Ishikawa (cell line): ENCODE data around the gene FBXO8.

ENCODE experiments used
- CEBPB ChIP-seq: IDR thresholded peaks from 2 replicates; pipeline ENCODE4 v1.6.1; 2012
- CREB1 ChIP-seq: IDR thresholded peaks from 2 replicates; pipeline ENCODE4 v1.6.1; 2012; ENCODE audit warnings: low read depth
- EGR1 ChIP-seq: IDR thresholded peaks from 2 replicates; pipeline ENCODE4 v1.6.1; 2012
- EP300 ChIP-seq: IDR thresholded peaks from 2 replicates; pipeline ENCODE4 v1.6.1; 2012; ENCODE audit warnings: borderline replicate concordance
- FOXM1 ChIP-seq: IDR thresholded peaks from 2 replicates; pipeline ENCODE4 v1.6.1; 2012; ENCODE audit warnings: low read depth, borderline replicate concordance
- MAX ChIP-seq: IDR thresholded peaks from 2 replicates; pipeline ENCODE4 v1.6.1; 2012
- NFIC ChIP-seq: IDR thresholded peaks from 2 replicates; pipeline ENCODE4 v1.6.1; 2012
- RAD21 ChIP-seq: IDR thresholded peaks from 2 replicates; pipeline ENCODE4 v1.6.1; 2012; ENCODE audit warnings: low read depth
- REST ChIP-seq: IDR thresholded peaks from 2 replicates; pipeline ENCODE4 v1.6.1; 2012; ENCODE audit warnings: low read depth, mild to moderate bottlenecking
- TAF1 ChIP-seq: IDR thresholded peaks from 2 replicates; pipeline ENCODE4 v1.6.1; 2012; ENCODE audit warnings: low read depth, mild to moderate bottlenecking
- TCF12 ChIP-seq: IDR thresholded peaks from 2 replicates; pipeline ENCODE4 v1.6.1; 2012; ENCODE audit warnings: low read depth
- TEAD4 ChIP-seq: IDR thresholded peaks from 2 replicates; pipeline ENCODE4 v1.6.1; 2012
- YY1 ChIP-seq: IDR thresholded peaks from 2 replicates; pipeline ENCODE4 v1.6.1; 2012; ENCODE audit warnings: low read depth
- ZBTB7A ChIP-seq: IDR thresholded peaks from 2 replicates; pipeline ENCODE4 v1.6.1; 2012; ENCODE audit warnings: low read depth
- TF ChIP-seq, protein P1 (sequence below): IDR thresholded peaks from 2 replicates; pipeline ENCODE4 v1.6.1; 2012

Gene FBXO8

DNA sequence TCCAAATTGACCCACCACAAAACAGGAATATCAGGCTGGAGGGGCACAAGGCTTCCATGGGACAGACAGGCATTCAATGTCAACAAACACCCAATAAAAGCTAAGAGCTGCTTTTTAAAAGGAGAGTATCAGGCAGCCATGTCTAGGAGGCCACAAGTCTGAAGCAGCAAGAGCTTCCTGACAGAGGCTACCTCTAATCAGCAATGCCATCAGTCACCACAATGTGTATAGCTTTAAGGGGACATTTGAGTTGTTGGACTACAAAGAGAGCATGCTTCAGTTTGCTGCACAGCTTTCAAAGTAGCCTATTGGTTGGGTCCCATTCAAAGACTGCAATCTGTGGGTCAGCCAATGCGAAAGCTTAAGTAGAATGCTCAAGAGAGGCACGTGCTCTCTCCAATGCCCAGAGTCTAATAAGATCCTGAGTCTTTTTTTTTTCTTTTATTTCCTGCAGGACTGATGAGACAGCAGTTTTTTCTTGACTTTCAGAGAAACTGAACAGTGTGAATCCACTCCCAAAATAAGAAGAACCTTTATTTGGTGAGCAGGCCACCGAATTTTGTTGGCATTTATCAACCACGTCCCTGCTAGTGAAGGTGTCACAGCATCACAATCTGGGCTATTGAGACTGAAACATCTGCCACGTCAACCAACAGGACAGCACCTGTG is 92.5 kb downstream of the FBXO8 start:
- no peak for TF ChIP-seq RAD21
- TF ChIP-seq CREB1 = no peak
- no peak for TF ChIP-seq EP300
- TF ChIP-seq, protein P1, sequence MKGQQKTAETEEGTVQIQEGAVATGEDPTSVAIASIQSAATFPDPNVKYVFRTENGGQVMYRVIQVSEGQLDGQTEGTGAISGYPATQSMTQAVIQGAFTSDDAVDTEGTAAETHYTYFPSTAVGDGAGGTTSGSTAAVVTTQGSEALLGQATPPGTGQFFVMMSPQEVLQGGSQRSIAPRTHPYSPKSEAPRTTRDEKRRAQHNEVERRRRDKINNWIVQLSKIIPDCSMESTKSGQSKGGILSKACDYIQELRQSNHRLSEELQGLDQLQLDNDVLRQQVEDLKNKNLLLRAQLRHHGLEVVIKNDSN = no peak
- TF ChIP-seq TAF1 = no peak
- no peak for TF ChIP-seq EGR1
- TF ChIP-seq FOXM1 = no peak
- no peak for TF ChIP-seq NFIC
- no peak for TF ChIP-seq MAX
- no peak for TF ChIP-seq ZBTB7A
- TF ChIP-seq YY1 = no peak
- TF ChIP-seq TCF12 = no peak
- no peak for TF ChIP-seq TEAD4
- TF ChIP-seq REST = no peak
- no peak for TF ChIP-seq CEBPB

- TF ChIP-seq, protein P1 = no peak
- TF ChIP-seq REST (no peak), CEBPB (no peak), EP300 (no peak), YY1 (no peak), NFIC (no peak), TEAD4 (no peak), CREB1 (no peak)
These were observed 94.0 kb downstream of the FBXO8 start for GRCh38 chr4:174189392-174190015.
